Endothelial cell of umbilical vein (primary cell): ENCODE data around the gene JAKMIP3. TPM values are rescaled to one million over a fixed set of nuclear protein-coding genes. Genes with fewer than 3 reads are reported as not detected.

Experiments used
- BruUV-seq: library from RNA; stranded (reverse); fragments of 400-500 nt; replicated peaks from 2 replicates; lab custom pipeline; 2021; lab: Mats Ljungman, UMichigan
- CTCF ChIA-PET: fragments of 300-600, 350-600 bp; sonication (Branson Sonifier 250); formaldehyde crosslinking; loops from one replicate; lab custom pipeline; 2021; ENCODE audit warnings: antibody characterized with exemption, inconsistent platforms; lab: Charles Lee
- POLR2A ChIA-PET: fragments of 300-600, 350-600 bp; sonication (Branson Sonifier 250); formaldehyde crosslinking; loops from one replicate; lab custom pipeline; 2021; ENCODE audit warnings: antibody characterized with exemption, inconsistent platforms; lab: Charles Lee
- DNase-seq: peaks from one replicate; pipeline ENCODE4 v3.0.0-alpha.2; 2011; ENCODE audit warnings: low read depth, low spot score
- FAIRE-seq: peaks from 2 replicates; lab custom pipeline; 2011; peaks lifted over from hg19 to GRCh38; lab: Jason Lieb, UNC
- H2AFZ ChIP-seq: 2 replicates; pipeline ENCODE4 v1.6.0; 2012; ENCODE audit warnings: low read depth, low read length, control low read depth, inconsistent platforms
- H3K27ac ChIP-seq: 2 replicates; pipeline ENCODE4 v1.5.1; 2011; ENCODE audit warnings: low read depth, mild to moderate bottlenecking, control low read depth, low read length, moderate library complexity; ENCODE audit not compliant: insufficient read depth
- H3K27me3 ChIP-seq, 2 experiments: 2 replicates each; pipeline versions ENCODE4 v1.6.0 to v1.6.1; 2011; ENCODE audit warnings: low read length in 2 of 2, mixed read lengths in 1 of 2; ENCODE audit not compliant: control insufficient read depth in 2 of 2, insufficient read depth in 2 of 2
- H3K36me3 ChIP-seq, 2 experiments: 2 replicates in 1 of 2; 3 replicates in 1 of 2; pipeline ENCODE4 v1.5.1; 2011; ENCODE audit warnings: low read length in 2 of 2, mild to moderate bottlenecking in 1 of 2, moderate library complexity in 1 of 2; ENCODE audit not compliant: control insufficient read depth in 2 of 2, insufficient read depth in 2 of 2; ENCODE audit errors: extremely low read depth in 1 of 2
- H3K4me1 ChIP-seq: 3 replicates; pipeline ENCODE4 v1.5.1; 2011; ENCODE audit warnings: mild to moderate bottlenecking, low read length; ENCODE audit not compliant: control insufficient read depth, insufficient read depth; ENCODE audit errors: extremely low read depth
- H3K4me2 ChIP-seq: 2 replicates; pipeline ENCODE4 v1.6.1; 2011; ENCODE audit warnings: low read length, control low read depth, mixed read lengths; ENCODE audit not compliant: insufficient read depth
- H3K4me3 ChIP-seq, 3 experiments: fragments of 200-600 bp in 1 of 3; sonication (generic), shearing (Covaris generic) in 1 of 3; replicated peaks in 1 of 3; 2 replicates each; pipeline ENCODE4 v1.5.1; 2011 to 2016; ENCODE audit warnings: control low read depth in 3 of 3, low read length in 3 of 3, mild to moderate bottlenecking in 2 of 3, inconsistent platforms in 1 of 3, low read depth in 1 of 3, moderate library complexity in 1 of 3; ENCODE audit not compliant: insufficient read depth in 1 of 3
- H3K79me2 ChIP-seq: 2 replicates; pipeline ENCODE4 v1.6.0; 2012; ENCODE audit warnings: low read length, inconsistent platforms; ENCODE audit not compliant: control insufficient read depth, insufficient read depth
- H3K9ac ChIP-seq: replicated peaks from 2 replicates; pipeline ENCODE3; 2011; ENCODE audit warnings: low read length, control low read depth; ENCODE audit not compliant: insufficient read depth; ENCODE audit errors: extremely low read depth
- H3K9me1 ChIP-seq: replicated peaks from 3 replicates; pipeline ENCODE4 v1.6.0; 2011; ENCODE audit warnings: mild to moderate bottlenecking, low read length; ENCODE audit not compliant: control insufficient read depth, insufficient read depth; ENCODE audit errors: extremely low read depth
- H3K9me3 ChIP-seq: replicated peaks from 2 replicates; pipeline ENCODE4 v1.5.1; 2012; ENCODE audit warnings: low read length, inconsistent platforms; ENCODE audit not compliant: control insufficient read depth, insufficient read depth
- H4K20me1 ChIP-seq: replicated peaks from 2 replicates; pipeline ENCODE3; 2011; ENCODE audit warnings: mild to moderate bottlenecking, low read length; ENCODE audit not compliant: control insufficient read depth, insufficient read depth; ENCODE audit errors: extremely low read depth
- EZH2 ChIP-seq: IDR thresholded peaks from 2 replicates; pipeline ENCODE4 v1.6.1; 2012; ENCODE audit warnings: borderline replicate concordance, low read depth, mild to moderate bottlenecking, moderate library complexity, low read length, inconsistent platforms; ENCODE audit not compliant: severe bottlenecking
- FOS ChIP-seq: IDR thresholded peaks from 2 replicates; pipeline ENCODE4 v1.6.1; 2011; ENCODE audit warnings: mild to moderate bottlenecking, low read length, moderate library complexity, borderline replicate concordance; ENCODE audit not compliant: insufficient read depth
- GATA2 ChIP-seq: IDR thresholded peaks from 2 replicates; pipeline ENCODE4 v1.7.0; 2011; ENCODE audit warnings: low read depth, mild to moderate bottlenecking, moderate library complexity, mixed read lengths, low read length; ENCODE audit not compliant: insufficient read length, insufficient read depth
- JUN ChIP-seq: IDR thresholded peaks from 2 replicates; pipeline ENCODE4 v1.6.1; 2011; ENCODE audit warnings: borderline replicate concordance, low read depth; ENCODE audit not compliant: insufficient read length, insufficient read depth
- MYC ChIP-seq: IDR thresholded peaks from one replicate; pipeline ENCODE4 v1.6.1; 2011; ENCODE audit warnings: mild to moderate bottlenecking, low read depth, low read length
- POLR2A ChIP-seq: IDR thresholded peaks from 2 replicates; pipeline ENCODE4 v1.6.1; 2012; ENCODE audit warnings: low read depth, mild to moderate bottlenecking, control low read depth, low read length
- POLR2AphosphoS5 ChIP-seq: IDR thresholded peaks from 2 replicates; pipeline ENCODE4 v1.6.1; 2012; ENCODE audit warnings: low read depth, mild to moderate bottlenecking, control low read depth, low read length, moderate library complexity; ENCODE audit not compliant: insufficient read depth
- dilution Hi-C: fragments of 300-500 bp; cut with MboI; formaldehyde crosslinking; loops from one replicate; pipeline ENCODE4 v1.15.0; 2019; ENCODE audit warnings: low sequenced_read_pairs; ENCODE audit not compliant: extremely low pct_ligation_motif_present
- intact Hi-C: fragments of 100-400 bp; cut with micrococcal nuclease; formaldehyde crosslinking; loops from one replicate; pipeline ENCODE4 v1.10.0; 2022
- polyA plus RNA-seq, 4 experiments: library from polyadenylated mRNA; depleted of rRNA in 3 of 4; stranded (reverse) in 3 of 4; unstranded in 1 of 4; fragments of >200 nt; gene quantifications; 2 replicates each; pipeline versions ENCODE4 v1.2.1 to v1.2.3, GENCODE V29; 2011 to 2012; ENCODE audit warnings: missing spikeins in 1 of 4
- total RNA-seq: library from RNA; stranded (reverse); gene quantifications from 2 replicates; pipeline ENCODE4 v1.2.3, GENCODE V29; 2021
- TF ChIP-seq, protein P1 (sequence below): IDR thresholded peaks from 2 replicates; pipeline ENCODE4 v1.6.1; 2011; ENCODE audit not compliant: insufficient read depth, insufficient read length
- TF ChIP-seq, protein P2 (sequence below), 2 donors: IDR thresholded peaks; 1 replicate in 1 of 2; 2 replicates in 1 of 2; pipeline ENCODE4 v1.5.1; 2011; ENCODE audit warnings: low read length in 2 of 2, mild to moderate bottlenecking in 2 of 2, moderate library complexity in 2 of 2, control low read depth in 1 of 2, inconsistent platforms in 1 of 2, low read depth in 1 of 2; ENCODE audit not compliant: insufficient read depth in 1 of 2; ENCODE audit errors: extremely low read depth in 1 of 2

Gene JAKMIP3
- total and polyA plus RNA-seq, 2 donors (not counting 3 experiments of a cell fraction or from before 2014, with no cell fraction given), result 0.01 TPM; not detected in 1

DNA sequence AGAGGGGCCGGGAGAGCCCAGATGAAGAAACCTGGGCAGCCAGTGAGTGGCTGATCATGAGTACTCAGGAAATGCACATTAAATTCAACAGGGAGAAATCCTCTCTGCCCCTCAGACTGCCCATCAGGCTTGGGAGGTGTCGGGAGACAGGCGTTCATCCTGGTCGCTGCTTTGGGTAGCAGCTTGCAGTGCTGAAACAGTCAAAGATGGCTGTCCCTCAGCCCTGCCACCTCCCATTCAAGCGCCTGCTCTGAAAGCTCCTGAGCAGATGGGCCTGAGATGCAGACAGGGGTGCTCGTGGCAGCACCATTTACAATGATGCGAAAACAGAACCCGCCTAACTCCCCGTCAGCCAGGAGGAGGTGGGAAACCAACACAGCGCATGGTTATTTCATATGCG, 3.6 kb upstream of the JAKMIP3 start:
- no peaks in the 10 kb centered on the region for H3K9me3 ChIP-seq
- BruUV-seq, result no TSS peak
- H3K27ac ChIP-seq, result no peak overlapping the region
- intact Hi-C loops, result no loop called here
- TF ChIP-seq GATA2 (no peak), JUN (no peak), FOS (no peak), MYC (no peak), POLR2AphosphoS5 (no peak), EZH2 (no peak), POLR2A (no peak)
- TF ChIP-seq, protein P1, sequence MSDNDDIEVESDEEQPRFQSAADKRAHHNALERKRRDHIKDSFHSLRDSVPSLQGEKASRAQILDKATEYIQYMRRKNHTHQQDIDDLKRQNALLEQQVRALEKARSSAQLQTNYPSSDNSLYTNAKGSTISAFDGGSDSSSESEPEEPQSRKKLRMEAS, result no peak
- TF ChIP-seq, protein P2, sequence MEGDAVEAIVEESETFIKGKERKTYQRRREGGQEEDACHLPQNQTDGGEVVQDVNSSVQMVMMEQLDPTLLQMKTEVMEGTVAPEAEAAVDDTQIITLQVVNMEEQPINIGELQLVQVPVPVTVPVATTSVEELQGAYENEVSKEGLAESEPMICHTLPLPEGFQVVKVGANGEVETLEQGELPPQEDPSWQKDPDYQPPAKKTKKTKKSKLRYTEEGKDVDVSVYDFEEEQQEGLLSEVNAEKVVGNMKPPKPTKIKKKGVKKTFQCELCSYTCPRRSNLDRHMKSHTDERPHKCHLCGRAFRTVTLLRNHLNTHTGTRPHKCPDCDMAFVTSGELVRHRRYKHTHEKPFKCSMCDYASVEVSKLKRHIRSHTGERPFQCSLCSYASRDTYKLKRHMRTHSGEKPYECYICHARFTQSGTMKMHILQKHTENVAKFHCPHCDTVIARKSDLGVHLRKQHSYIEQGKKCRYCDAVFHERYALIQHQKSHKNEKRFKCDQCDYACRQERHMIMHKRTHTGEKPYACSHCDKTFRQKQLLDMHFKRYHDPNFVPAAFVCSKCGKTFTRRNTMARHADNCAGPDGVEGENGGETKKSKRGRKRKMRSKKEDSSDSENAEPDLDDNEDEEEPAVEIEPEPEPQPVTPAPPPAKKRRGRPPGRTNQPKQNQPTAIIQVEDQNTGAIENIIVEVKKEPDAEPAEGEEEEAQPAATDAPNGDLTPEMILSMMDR (IDR thresholded peaks at IDR 0.05; ENCODE audit: extremely low read depth in 1 of 2, insufficient read depth in 1 of 2, low read depth in 1 of 2, low read length in 2 of 2), result no peak
- no peaks in the 10 kb centered on the region for H3K79me2 ChIP-seq
- ChIA-PET POLR2A (no interaction called here), CTCF (no interaction called here)
- no peaks in the 10 kb centered on the region for H3K9me1 ChIP-seq
- H3K4me1 ChIP-seq, result no peaks in the 10 kb centered on the region
- H3K27me3 ChIP-seq, result no peaks in the 10 kb centered on the region
- no peaks in the 10 kb centered on the region for H4K20me1 ChIP-seq
- no peak for DNase-seq
- FAIRE-seq, result no peak
- H3K9ac ChIP-seq, result no peak overlapping the region
- no peak overlapping the region for H3K4me2 ChIP-seq
- dilution Hi-C loops, result no loop called here
- no peak overlapping the region for H2AFZ ChIP-seq
- H3K4me3 ChIP-seq, result no peak overlapping the region
- H3K36me3 ChIP-seq, result no peaks in the 10 kb centered on the region
